Measurements from ENCODE around the gene BPIFB4.

DNA sequence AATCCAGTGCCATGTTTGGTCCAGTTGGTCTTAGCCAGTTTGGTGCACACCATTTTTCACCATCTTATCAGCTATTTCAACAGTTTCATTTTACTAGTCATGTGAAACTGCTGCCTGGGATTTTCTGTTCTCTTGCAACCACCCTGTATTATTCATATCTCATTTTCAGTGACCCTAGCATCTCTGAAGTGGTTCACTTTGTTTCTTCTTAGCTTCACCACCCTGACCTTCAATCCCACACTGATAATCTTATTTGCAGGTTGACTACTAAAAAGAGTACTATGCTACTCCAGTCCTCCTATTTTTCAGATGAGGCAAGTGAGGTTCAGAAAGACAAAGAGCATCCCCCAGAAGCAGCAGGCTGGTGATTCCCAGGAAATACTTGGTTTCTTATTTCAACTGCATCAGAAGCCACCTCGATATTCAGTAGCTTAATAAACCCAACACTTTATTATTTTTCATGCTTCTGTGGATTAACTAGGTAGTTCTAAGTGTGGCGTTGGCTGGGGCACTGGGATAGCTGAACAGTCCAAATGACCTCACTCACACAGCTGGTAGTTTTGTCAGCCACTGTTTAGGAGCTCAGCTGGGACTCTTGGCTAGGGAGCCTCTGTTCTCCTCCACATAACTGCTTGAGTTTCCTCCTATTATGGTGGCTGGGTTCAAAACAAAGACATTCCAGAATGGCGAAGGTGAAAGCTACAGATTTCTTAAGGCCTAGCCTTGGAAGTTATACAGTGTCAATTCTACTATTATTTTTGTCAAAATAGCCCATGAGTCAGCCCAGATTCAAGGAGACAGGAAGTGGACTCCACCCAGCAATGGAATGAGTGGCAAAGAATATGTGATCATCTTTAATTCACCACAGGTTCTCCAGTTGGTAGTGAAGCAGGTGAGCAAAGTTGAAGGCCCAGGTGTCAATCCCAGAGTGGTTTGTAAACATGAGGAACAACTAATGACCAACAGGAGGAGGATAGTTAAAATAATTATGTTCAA is 40.6 kb downstream of the BPIFB4 start:
- TF ChIP-seq CTCF (IDR thresholded peaks at IDR 0.05) (no peak), EZH2 (IDR thresholded peaks at IDR 0.05; ENCODE audit: borderline replicate concordance, insufficient read depth, low read depth, low read length, poor library complexity, severe bottlenecking) (no peak)
